IMR-90 (cell line): ENCODE data around the gene VEGFC.

Experiments
- CEBPB ChIP-seq: IDR thresholded peaks from 2 replicates; pipeline ENCODE4 v1.6.1; 2012; ENCODE audit warnings: low read depth, low read length, improper control_type of control experiment
- MAZ ChIP-seq: IDR thresholded peaks from 2 replicates; pipeline ENCODE4 v1.6.1; 2012; ENCODE audit warnings: low read depth, mild to moderate bottlenecking, low read length, improper control_type of control experiment, moderate library complexity, borderline replicate concordance
- MXI1 ChIP-seq: IDR thresholded peaks from 2 replicates; pipeline ENCODE4 v1.6.1; 2012; ENCODE audit warnings: low read depth, mild to moderate bottlenecking, low read length, moderate library complexity, borderline replicate concordance
- POLR2A ChIP-seq: IDR thresholded peaks from 2 replicates; pipeline ENCODE4 v1.6.1; 2012; ENCODE audit warnings: mild to moderate bottlenecking, low read depth, low read length
- RAD21 ChIP-seq: IDR thresholded peaks from 2 replicates; pipeline ENCODE4 v1.6.1; 2012; ENCODE audit warnings: low read length, improper control_type of control experiment
- TF ChIP-seq, protein P1 (sequence below): conservative IDR thresholded peaks from 2 replicates; pipeline ENCODE4 v1.5.1; 2012; ENCODE audit warnings: mild to moderate bottlenecking, low read depth, low read length, improper control_type of control experiment

DNA sequence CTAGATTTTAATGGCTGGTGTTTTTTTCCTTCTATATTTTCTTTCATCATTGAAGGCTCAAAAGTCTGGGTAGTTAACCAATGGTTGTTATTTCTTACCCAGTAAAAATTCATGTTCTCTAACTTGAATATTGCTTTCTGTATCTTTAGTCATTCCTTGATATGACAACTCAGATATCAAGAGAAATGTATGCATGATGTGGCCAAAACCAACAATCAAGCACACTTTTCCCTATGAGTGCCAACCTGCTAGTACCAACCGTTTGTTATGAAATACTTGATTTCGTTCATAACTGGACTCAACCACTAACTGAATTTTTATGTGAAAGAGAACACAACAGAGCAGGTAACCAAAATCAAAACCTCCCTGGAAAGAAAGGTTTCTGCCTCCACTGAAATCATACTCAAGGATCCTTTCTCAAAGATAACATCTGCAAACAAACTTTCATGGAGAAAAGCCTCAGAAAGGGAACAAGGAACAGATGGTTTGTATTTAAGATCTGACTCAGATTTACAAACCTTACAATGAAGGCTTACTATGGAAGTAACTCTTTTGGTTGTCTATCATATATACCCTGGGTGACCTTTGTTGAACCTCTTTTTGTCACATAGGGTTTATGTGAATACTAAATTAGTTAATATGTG, 8.3 kb upstream of the VEGFC start:
- TF ChIP-seq POLR2A: no peak
- TF ChIP-seq, protein P1, sequence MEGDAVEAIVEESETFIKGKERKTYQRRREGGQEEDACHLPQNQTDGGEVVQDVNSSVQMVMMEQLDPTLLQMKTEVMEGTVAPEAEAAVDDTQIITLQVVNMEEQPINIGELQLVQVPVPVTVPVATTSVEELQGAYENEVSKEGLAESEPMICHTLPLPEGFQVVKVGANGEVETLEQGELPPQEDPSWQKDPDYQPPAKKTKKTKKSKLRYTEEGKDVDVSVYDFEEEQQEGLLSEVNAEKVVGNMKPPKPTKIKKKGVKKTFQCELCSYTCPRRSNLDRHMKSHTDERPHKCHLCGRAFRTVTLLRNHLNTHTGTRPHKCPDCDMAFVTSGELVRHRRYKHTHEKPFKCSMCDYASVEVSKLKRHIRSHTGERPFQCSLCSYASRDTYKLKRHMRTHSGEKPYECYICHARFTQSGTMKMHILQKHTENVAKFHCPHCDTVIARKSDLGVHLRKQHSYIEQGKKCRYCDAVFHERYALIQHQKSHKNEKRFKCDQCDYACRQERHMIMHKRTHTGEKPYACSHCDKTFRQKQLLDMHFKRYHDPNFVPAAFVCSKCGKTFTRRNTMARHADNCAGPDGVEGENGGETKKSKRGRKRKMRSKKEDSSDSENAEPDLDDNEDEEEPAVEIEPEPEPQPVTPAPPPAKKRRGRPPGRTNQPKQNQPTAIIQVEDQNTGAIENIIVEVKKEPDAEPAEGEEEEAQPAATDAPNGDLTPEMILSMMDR: no peak
- no peak for TF ChIP-seq MAZ
- no peak for TF ChIP-seq RAD21
- no peak for TF ChIP-seq MXI1
- no peak for TF ChIP-seq CEBPB
